ENCODE data around the gene EML1. TPM values are rescaled to one million over a fixed set of nuclear protein-coding genes. Genes with fewer than 3 reads are reported as not detected.

EML1 gene
- total RNA-seq, 2 donors from 2014 or later = 2.4 to 2.6 TPM

DNA sequence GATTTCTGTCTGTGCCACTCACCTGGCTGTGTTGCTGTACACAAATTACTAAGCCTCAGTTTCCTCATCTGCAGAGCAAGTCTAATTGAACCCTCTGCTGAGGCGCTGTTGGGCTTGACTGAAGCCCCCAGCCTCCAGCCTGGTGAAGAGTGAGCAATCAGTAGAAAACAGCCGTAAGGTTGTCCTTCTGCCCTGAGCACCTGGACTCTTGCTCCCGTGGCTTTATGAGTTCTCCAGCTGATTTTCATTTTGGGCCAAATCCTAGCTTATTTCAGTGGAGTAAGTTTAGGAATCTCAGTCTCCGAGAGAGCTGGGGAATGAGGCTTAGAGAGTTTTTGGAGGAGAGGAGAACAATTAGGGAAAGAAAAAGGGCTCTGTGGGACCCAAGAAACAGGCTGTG, 138.1 kb downstream of the EML1 start:
- no peak for ATAC-seq (replicated peaks in 1 of 2)

DNA sequence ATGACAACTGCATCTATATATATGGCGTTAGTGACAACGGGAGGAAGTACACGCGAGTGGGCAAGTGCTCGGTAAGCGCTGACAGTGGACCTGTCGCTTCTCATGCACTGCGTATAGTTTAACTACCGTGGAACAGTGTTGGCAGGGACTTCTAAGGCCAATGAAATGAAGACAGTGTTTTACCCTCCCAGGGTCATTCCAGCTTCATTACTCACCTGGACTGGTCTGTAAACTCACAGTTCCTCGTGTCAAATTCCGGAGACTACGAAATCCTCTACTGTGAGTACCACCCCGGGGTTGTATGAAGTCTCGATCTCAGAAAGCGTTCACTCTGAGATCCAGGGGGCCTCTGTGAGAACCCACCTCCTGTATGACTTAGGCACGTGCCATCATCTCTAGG, 142.8 kb downstream of the EML1 start:
- Mint-ChIP-seq H3K4me1 (ENCODE audit: low read depth) (peaks cover 11% of the 10 kb centered on the region), H3K9me3 (no peaks in the 10 kb centered on the region), H3K36me3 (ENCODE audit: insufficient read depth in 2 of 2) (no peaks in the 10 kb centered on the region), H3K4me3 (no peak overlapping the region), H3K27ac (no peak overlapping the region), H3K27me3 (ENCODE audit: low read depth) (no peaks in the 10 kb centered on the region)
- ATAC-seq (replicated peaks in 1 of 2) = no peak
- DNase-seq = no peak

More for the DNA sequence above, 138.1 kb downstream of the EML1 start:
- H3K36me3 Mint-ChIP-seq (ENCODE audit: insufficient read depth in 2 of 2) = peaks cover 0 to 7% of the 10 kb centered on the region in 2 donors
- peaks cover 35% of the 10 kb centered on the region for H3K4me1 Mint-ChIP-seq (ENCODE audit: low read depth)
- no peak for DNase-seq
- H3K4me3 Mint-ChIP-seq = peak overlapping the region; percentile 49 to 66
- peak overlapping the region; percentile 12 for H3K27ac Mint-ChIP-seq
- no peaks in the 10 kb centered on the region for H3K27me3 Mint-ChIP-seq (ENCODE audit: low read depth)
- H3K9me3 Mint-ChIP-seq = peaks cover 2 to 3% of the 10 kb centered on the region in 2 donors

DNA sequence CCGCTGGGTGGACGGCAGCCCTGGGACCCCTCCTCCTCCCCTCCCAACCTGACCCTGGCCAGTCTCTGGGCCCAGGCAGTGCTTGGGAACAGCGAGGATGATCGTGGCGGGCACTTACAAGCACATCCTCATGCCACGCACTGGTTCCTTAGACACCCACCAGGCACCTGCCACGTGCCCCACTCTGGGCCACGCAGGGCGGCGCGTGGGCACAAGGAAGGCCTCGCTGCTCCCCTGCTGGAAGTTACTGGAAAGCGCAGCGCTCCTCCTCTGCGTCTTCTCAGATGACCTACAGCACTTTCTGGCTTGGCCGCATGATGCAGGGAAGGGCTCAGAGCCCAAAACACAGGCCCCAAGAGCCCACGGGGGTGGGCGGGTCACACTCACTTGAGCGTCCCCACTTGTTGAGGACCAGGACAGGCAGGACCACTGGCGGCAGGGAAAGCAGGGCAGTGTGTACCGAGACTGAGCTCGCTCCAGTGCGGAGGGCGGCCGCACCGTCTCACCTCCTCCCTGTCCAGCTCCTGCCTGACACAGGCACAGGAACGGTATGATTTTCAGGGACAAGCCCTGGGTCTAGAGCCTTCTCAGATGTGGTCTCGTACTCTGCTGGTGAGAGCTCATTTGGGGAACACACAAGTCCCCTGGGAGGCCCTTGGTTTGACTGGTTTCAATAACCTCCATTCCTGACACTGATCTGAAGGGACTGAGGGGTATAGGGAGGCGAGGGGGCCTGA, 143.7 kb downstream of the EML1 start:
- ATAC-seq (replicated peaks in 1 of 2) (no peak), DNase-seq (no peak)
- peaks cover 2% of the 10 kb centered on the region for H3K4me1 Mint-ChIP-seq (ENCODE audit: low read depth)
- no peaks in the 10 kb centered on the region for H3K27me3 Mint-ChIP-seq (ENCODE audit: low read depth)
- no peak overlapping the region for H3K27ac Mint-ChIP-seq
- H3K36me3 Mint-ChIP-seq (ENCODE audit: insufficient read depth in 2 of 2) = no peaks in the 10 kb centered on the region
- H3K9me3 Mint-ChIP-seq = no peaks in the 10 kb centered on the region
- H3K4me3 Mint-ChIP-seq = no peak overlapping the region

DNA sequence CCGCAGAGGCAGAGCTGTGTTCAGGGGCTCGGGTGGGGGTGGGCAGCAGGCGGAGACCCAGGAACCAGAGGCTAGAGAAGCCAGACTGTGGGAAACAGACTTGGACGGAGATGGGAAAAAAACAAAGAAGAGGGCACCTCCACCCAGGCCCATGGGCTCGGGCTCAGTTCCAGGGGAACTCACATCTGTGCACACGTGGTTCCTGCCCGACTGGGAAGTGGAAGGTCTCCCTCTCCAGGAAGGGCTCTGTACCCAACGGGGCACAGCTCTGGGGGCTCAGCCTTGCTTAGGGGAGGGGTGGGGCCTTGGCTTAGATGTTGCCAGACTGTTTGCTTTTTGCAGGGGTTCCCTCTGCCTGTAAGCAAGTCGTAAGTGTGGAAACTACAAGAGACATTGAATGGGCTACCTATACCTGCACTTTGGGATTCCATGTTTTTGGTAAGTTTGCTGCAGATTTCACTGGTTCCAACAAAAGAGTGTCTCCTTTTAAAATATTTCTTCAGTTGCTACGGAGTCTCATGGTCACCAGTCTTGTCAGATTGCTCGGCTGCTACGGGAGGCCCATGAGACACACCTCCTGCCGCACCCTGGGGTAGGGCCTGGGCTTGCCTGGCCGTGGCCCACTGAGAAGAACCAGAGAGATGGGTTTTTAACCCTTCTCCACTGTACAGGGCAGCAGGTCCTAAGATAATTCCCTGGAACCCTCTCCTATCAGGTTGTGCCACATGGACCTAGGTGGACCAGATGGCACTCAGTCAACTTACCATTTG, 144.4 kb downstream of the EML1 start:
- no peaks in the 10 kb centered on the region for H3K9me3 Mint-ChIP-seq
- no peaks in the 10 kb centered on the region for H3K27me3 Mint-ChIP-seq (ENCODE audit: low read depth)
- H3K4me3 Mint-ChIP-seq = no peak overlapping the region
- no peak for ATAC-seq (replicated peaks in 1 of 2)
- H3K27ac Mint-ChIP-seq = no peak overlapping the region
- no peak for DNase-seq
- no peaks in the 10 kb centered on the region for H3K4me1 Mint-ChIP-seq (ENCODE audit: low read depth)
- no peaks in the 10 kb centered on the region for H3K36me3 Mint-ChIP-seq (ENCODE audit: insufficient read depth in 2 of 2)

DNA sequence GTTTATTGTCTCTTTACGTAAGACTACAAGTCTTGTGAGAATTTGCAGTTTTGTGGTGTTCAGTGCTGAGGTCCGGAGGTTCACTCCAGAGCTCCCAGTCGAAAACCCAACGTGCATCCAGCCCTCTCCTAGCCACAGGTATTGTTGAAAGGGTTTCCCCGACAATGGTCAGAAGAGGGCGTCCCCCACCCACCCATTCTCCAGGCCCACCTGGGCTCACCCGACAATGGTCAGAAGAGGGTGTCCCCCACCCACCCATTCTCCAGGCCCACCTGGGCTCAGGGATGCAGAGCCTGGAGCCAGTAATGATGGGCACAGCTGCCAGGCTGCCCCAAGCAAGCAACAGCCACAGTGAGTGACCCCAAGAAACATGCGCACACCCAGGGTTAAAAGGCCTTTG, 145.2 kb downstream of the EML1 start:
- DNase-seq (no peak), ATAC-seq (replicated peaks in 1 of 2) (no peak)
- Mint-ChIP-seq H3K27me3 (ENCODE audit: low read depth) (peaks cover 6% of the 10 kb centered on the region), H3K27ac (no peak overlapping the region), H3K4me1 (ENCODE audit: low read depth) (no peaks in the 10 kb centered on the region), H3K9me3 (no peaks in the 10 kb centered on the region), H3K36me3 (ENCODE audit: insufficient read depth in 2 of 2) (no peaks in the 10 kb centered on the region), H3K4me3 (no peak overlapping the region)

DNA sequence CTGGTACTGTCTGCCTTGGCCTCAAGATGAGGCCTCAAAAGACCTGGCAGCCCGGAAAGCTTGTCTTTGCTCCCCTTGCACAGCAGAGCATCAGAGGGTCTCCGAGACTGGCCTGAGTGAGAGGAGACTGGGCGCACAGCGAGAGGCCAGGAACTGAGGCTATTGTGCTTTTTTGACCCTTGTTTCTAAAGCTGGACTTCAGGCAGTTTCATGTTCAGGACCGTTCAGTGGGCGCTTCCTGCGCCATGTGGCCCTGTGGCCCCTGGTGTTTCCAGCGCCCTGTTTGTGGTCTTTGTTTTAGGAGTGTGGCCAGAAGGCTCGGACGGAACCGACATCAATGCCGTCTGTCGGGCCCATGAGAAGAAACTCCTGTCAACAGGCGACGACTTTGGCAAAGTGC, 145.7 kb downstream of the EML1 start:
- H3K4me1 Mint-ChIP-seq (ENCODE audit: low read depth) = no peaks in the 10 kb centered on the region
- H3K9me3 Mint-ChIP-seq = no peaks in the 10 kb centered on the region
- H3K27ac Mint-ChIP-seq = no peak overlapping the region
- no peak overlapping the region for H3K4me3 Mint-ChIP-seq
- peaks cover 11% of the 10 kb centered on the region for H3K27me3 Mint-ChIP-seq (ENCODE audit: low read depth)
- ATAC-seq (replicated peaks in 1 of 2) (no peak), DNase-seq (no peak)
- H3K36me3 Mint-ChIP-seq (ENCODE audit: insufficient read depth in 2 of 2) = no peaks in the 10 kb centered on the region

DNA sequence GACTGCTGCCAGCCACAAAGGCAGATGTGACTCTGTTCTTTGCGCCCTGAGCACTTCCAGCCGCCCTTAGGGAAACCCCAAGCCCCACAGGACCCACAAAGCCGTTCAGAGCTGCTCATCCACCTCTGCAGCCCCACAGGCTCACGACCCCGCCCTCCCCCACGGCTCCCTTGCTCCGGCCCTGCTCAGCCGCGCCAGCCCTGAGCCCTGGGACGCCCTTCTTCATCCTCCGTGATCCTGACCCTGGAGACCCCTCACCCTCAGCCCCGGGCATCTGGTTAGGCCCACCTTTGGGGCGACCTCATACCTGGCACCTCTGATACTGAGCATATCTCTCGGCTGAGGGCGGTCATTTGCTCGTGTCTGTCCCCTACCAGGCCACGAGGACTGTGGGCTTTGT, 146.2 kb downstream of the EML1 start:
- ATAC-seq (replicated peaks in 1 of 2) = no peak
- Mint-ChIP-seq H3K36me3 (ENCODE audit: insufficient read depth in 2 of 2) (no peaks in the 10 kb centered on the region), H3K4me3 (no peak overlapping the region), H3K27ac (no peak overlapping the region), H3K4me1 (ENCODE audit: low read depth) (no peaks in the 10 kb centered on the region), H3K9me3 (no peaks in the 10 kb centered on the region), H3K27me3 (ENCODE audit: low read depth) (peaks cover 11% of the 10 kb centered on the region)
- no peak for DNase-seq

DNA sequence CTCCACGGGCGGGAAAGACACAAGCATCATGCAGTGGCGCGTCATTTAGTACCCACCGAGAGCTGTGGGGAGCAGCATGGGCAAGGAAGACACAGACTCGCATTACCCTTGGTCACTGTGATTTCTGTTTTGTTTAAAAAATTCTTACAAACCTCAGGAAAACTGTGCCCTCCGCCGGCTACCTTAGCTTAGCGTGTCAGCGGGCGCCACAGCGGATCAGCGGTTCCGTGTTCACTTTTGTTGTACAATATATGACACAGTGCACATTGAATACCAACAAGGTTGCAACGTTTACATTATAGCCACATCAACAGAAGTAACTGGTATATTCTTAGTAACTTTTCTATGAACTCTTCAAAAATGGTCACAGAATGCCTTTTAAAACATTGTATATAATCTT, 146.9 kb downstream of the EML1 start:
- H3K9me3 Mint-ChIP-seq = no peaks in the 10 kb centered on the region
- no peak overlapping the region for H3K4me3 Mint-ChIP-seq
- no peaks in the 10 kb centered on the region for H3K4me1 Mint-ChIP-seq (ENCODE audit: low read depth)
- no peak for DNase-seq
- ATAC-seq (replicated peaks in 1 of 2) = no peak
- peaks cover 11% of the 10 kb centered on the region for H3K27me3 Mint-ChIP-seq (ENCODE audit: low read depth)
- no peaks in the 10 kb centered on the region for H3K36me3 Mint-ChIP-seq (ENCODE audit: insufficient read depth in 2 of 2)
- no peak overlapping the region for H3K27ac Mint-ChIP-seq

DNA sequence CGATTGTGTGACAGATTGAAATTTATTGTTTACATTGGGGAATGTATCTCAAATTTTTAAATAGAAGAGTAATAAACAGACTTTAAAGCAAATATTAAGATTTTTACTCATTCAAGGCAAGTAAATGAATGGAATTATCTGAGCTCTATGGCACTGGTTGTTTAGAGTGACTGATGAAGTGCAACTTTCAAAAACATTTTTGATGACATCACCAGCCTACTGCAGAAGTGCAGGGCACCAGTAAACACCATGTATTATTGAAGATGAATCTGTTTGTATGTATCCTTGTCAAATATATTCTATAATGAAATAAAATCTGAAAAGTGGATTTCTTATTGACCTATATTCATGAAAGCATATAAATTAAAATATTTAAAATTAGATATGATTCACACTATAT, 148.0 kb downstream of the EML1 start:
- H3K4me3 Mint-ChIP-seq = no peak overlapping the region
- H3K9me3 Mint-ChIP-seq = no peaks in the 10 kb centered on the region
- H3K4me1 Mint-ChIP-seq (ENCODE audit: low read depth) = peaks cover 2% of the 10 kb centered on the region
- no peak for DNase-seq
- no peaks in the 10 kb centered on the region for H3K36me3 Mint-ChIP-seq (ENCODE audit: insufficient read depth in 2 of 2)
- no peak for ATAC-seq (replicated peaks in 1 of 2)
- H3K27me3 Mint-ChIP-seq (ENCODE audit: low read depth) = peaks cover 11% of the 10 kb centered on the region
- H3K27ac Mint-ChIP-seq = no peak overlapping the region

DNA sequence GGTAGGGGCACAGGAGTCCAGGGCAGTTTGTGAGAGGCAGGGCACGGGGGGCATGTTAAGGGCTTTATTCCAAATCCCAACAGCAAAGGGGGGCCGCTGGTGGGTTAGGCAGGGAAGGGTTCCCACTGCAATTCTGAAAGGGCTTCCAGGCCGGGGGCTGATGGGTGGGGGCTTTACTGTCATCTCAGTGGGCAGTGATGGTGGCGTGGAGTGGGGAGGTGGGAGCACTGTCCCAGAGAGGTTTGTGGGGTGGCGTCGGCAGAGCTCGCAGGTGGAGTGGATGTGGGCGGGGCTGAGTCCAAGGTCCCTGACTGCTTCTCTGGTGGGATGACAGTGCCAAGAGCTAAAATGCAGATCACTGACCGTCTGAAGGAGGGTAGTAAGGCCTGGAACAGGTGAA, 150.4 kb downstream of the EML1 start:
- DNase-seq = no peak
- Mint-ChIP-seq H3K9me3 (no peaks in the 10 kb centered on the region), H3K4me3 (no peak overlapping the region), H3K27me3 (ENCODE audit: low read depth) (peaks cover 11% of the 10 kb centered on the region), H3K27ac (no peak overlapping the region), H3K36me3 (ENCODE audit: insufficient read depth in 2 of 2) (no peaks in the 10 kb centered on the region), H3K4me1 (ENCODE audit: low read depth) (peaks cover 12% of the 10 kb centered on the region)
- ATAC-seq (replicated peaks in 1 of 2) = no peak

DNA sequence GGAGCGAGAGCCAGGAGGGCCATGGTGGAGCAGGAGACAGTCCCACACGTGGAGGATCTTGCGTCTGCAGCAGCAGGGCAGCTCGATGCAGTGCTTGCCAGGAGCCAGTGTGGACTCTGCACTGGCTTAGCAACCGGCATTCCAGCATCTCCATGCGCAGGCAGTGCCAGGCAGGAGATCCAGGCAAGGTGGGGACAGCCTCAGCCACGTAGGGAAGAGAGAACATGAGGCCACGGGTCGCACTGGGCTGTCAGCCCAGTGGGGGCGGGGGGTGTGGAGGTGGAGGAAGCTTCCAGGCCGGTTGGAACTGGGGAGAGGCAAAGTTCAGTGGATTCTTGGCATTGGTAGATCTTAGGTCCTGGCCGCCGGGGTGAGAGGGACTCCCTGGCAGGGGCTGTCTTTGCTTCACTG, 151.0 kb downstream of the EML1 start:
- peaks cover 11% of the 10 kb centered on the region for H3K27me3 Mint-ChIP-seq (ENCODE audit: low read depth)
- no peak overlapping the region for H3K27ac Mint-ChIP-seq
- no peaks in the 10 kb centered on the region for H3K9me3 Mint-ChIP-seq
- no peak overlapping the region for H3K4me3 Mint-ChIP-seq
- peaks cover 12% of the 10 kb centered on the region for H3K4me1 Mint-ChIP-seq (ENCODE audit: low read depth)
- DNase-seq (no peak), ATAC-seq (replicated peaks in 1 of 2) (no peak)
- H3K36me3 Mint-ChIP-seq (ENCODE audit: insufficient read depth in 2 of 2) = no peaks in the 10 kb centered on the region

DNA sequence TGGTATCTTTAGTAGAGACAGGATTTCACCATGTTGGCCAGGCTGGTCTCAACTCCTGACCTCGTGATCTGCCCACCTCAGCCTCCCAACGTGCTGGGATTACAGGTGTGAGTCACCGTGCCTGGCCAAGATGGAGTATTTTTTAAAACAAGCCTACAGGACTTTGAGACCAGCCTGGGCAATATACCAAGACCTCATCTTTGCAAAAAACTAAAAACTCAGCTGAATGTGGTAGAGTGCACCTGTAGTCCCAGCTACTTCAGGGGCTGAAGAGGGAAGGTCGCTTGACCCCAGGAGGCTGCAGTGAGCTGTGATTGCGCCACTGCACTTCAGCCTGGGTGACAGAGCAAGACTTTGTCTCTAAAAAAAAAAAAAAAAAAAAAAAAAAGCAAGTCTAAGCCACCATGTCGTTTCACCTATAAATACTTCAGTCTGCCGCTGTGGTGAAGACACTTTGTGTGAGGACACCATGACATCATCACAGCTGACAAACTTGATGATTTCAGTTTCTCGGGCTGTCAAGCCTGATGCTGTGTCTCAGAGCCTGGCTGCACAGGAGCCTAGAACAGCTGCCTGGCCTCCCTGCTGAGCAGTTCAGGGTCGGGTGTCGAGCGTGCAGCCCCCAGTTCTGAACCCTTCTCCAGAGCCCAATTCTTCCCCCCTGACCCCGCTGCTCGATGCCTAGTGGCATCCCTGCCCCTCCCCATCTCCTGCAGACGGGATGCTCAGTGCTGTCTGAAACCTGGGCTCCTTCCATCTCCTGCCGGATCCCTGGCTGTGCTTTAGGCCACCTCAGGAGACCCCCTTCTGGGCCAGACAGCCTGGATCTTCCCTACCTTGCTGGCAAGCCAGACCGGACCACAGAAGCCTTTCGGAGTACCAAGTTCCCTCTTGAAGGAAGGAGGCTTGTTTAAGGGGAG, 152.8 kb downstream of the EML1 start:
- Mint-ChIP-seq H3K4me1 (ENCODE audit: low read depth) (peaks cover 12% of the 10 kb centered on the region), H3K9me3 (no peaks in the 10 kb centered on the region), H3K27me3 (ENCODE audit: low read depth) (peaks cover 11% of the 10 kb centered on the region), H3K4me3 (peak overlapping the region; percentile 75 to 79), H3K36me3 (ENCODE audit: insufficient read depth in 2 of 2) (no peaks in the 10 kb centered on the region), H3K27ac (no peak overlapping the region)
- peak; percentile 27 to 30 for DNase-seq
- peak; percentile 72 to 74 for ATAC-seq (replicated peaks in 1 of 2)
